AG04449 (cell line): ENCODE data around the gene ABI3BP.

Source experiments
- CTCF ChIA-PET: fragments of 350-600 bp; formaldehyde crosslinking; extraction: SDS; loops from one replicate; lab custom pipeline; 2021; ENCODE audit warnings: antibody characterized with exemption; lab: Yijun Ruan, JAX
- POLR2A ChIA-PET: fragments of 400-600, 350-600 bp; formaldehyde crosslinking; extraction: SDS; loops from one replicate; lab custom pipeline; 2020; ENCODE audit warnings: antibody characterized with exemption, inconsistent platforms; lab: Yijun Ruan, JAX
- DNase-seq: peaks from one replicate; pipeline ENCODE4 v3.0.0-alpha.2; 2010; ENCODE audit warnings: low read depth, low spot score
- H3K4me3 ChIP-seq: 2 replicates; pipeline ENCODE4 v1.5.1; 2011; ENCODE audit warnings: low read depth, mild to moderate bottlenecking, control low read depth, low read length
- CTCF ChIP-seq: IDR thresholded peaks from one replicate; pipeline ENCODE4 v1.5.1; 2011; ENCODE audit warnings: mild to moderate bottlenecking, moderate library complexity, low read length, control low read depth, inconsistent platforms; ENCODE audit not compliant: insufficient read depth; ENCODE audit errors: missing control alignments

The ABI3BP gene

GRCh38 chr3:100740207-100740606 lies 253.0 kb downstream of the ABI3BP start:
- POLR2A ChIA-PET, result no interaction called here
- H3K4me3 ChIP-seq, result no peak overlapping the region
- no peak for DNase-seq
- CTCF ChIA-PET, result interaction anchor here (1.1 to 2.1 kb wide), 4 partner anchors 10 to 456 kb away, joined by 4 to 9 read pairs (median 6); no protein-coding TSS in a partner anchor
- TF ChIP-seq CTCF, result no peak

- DNase-seq, result no peak
- H3K4me3 ChIP-seq, result no peak overlapping the region
- POLR2A ChIA-PET, result no interaction called here
- CTCF ChIA-PET, result interaction anchor here (0.7 to 3.0 kb wide), 6 partner anchors 9 to 459 kb away, joined by 3 to 13 read pairs (median 3); no protein-coding TSS in a partner anchor
- peak; percentile 25 for TF ChIP-seq CTCF
These were observed 255.9 kb downstream of the ABI3BP start for GRCh38 chr3:100737334-100737733.

GRCh38 chr3:100732435-100732834 lies 260.8 kb downstream of the ABI3BP start:
- no peak for DNase-seq
- ChIA-PET POLR2A (no interaction called here), CTCF (no interaction called here)
- TF ChIP-seq CTCF, result no peak
- H3K4me3 ChIP-seq, result no peak overlapping the region

GRCh38 chr3:100730524-100730923 lies 262.7 kb downstream of the ABI3BP start:
- no peak overlapping the region for H3K4me3 ChIP-seq
- POLR2A ChIA-PET, result no interaction called here
- CTCF ChIA-PET, result interaction anchor here (0.6 to 1.4 kb wide), 3 partner anchors 12 to 268 kb away, joined by 3 to 4 read pairs (median 3); no protein-coding TSS in a partner anchor
- no peak for DNase-seq
- TF ChIP-seq CTCF, result no peak

- no peak overlapping the region for H3K4me3 ChIP-seq
- POLR2A ChIA-PET, result interaction anchor here (1.3 kb wide), 1 partner anchor 16 kb away, joined by 4 read pairs; no protein-coding TSS in a partner anchor
- no peak for DNase-seq
- CTCF ChIA-PET, result interaction anchor here (1.5 to 1.8 kb wide), 2 partner anchors 9 to 264 kb away, joined by 4 to 6 read pairs; no protein-coding TSS in a partner anchor
- TF ChIP-seq CTCF, result no peak
These were observed 266.5 kb downstream of the ABI3BP start for GRCh38 chr3:100726706-100727105.

GRCh38 chr3:100725935-100726513 lies 267.2 kb downstream of the ABI3BP start:
- CTCF ChIA-PET, result interaction anchor here (1.3 to 1.8 kb wide), 3 partner anchors 10 to 263 kb away, joined by 3 to 6 read pairs (median 4); no protein-coding TSS in a partner anchor
- no peak for DNase-seq
- TF ChIP-seq CTCF, result no peak
- POLR2A ChIA-PET, result interaction anchor here (1.3 kb wide), 1 partner anchor 15 kb away, joined by 4 read pairs; no protein-coding TSS in a partner anchor
- H3K4me3 ChIP-seq, result no peak overlapping the region
